Central memory CD8-positive, alpha-beta T cell (primary cell): ENCODE data around the gene DNAJC17.

Source experiments
- ATAC-seq: fragments of 150-1000 bp; cut with Tn5 transposase; replicated peaks from 2 replicates; pipeline ENCODE4 v1.10.0; 2022; ENCODE audit warnings: mild to moderate bottlenecking, moderate FRiP score, moderate number of reproducible peaks; ENCODE audit not compliant: poor library complexity, severe bottlenecking; ENCODE audit errors: extremely low read depth
- DNase-seq, 2 donors: peaks; one replicate each; pipeline ENCODE4 v3.0.0; 2021; ENCODE audit warnings: low spot score in 2 of 2
- H3K27ac Mint-ChIP-seq: one replicate; pipeline ENCODE4 v1.8.0; 2022; ENCODE audit warnings: low read depth, mild to moderate bottlenecking, moderate library complexity, mixed read lengths
- H3K27me3 Mint-ChIP-seq: one replicate; pipeline ENCODE4 v1.8.0; 2022; ENCODE audit warnings: mixed read lengths
- H3K36me3 Mint-ChIP-seq: one replicate; pipeline ENCODE4 v1.8.0; 2022; ENCODE audit warnings: mild to moderate bottlenecking, moderate library complexity, mixed read lengths; ENCODE audit not compliant: insufficient read depth
- H3K4me1 Mint-ChIP-seq: one replicate; pipeline ENCODE4 v1.8.0; 2022; ENCODE audit warnings: mixed read lengths
- H3K4me3 Mint-ChIP-seq: one replicate; pipeline ENCODE4 v1.8.0; 2022; ENCODE audit warnings: mild to moderate bottlenecking, moderate library complexity, mixed read lengths
- H3K9me3 Mint-ChIP-seq: one replicate; pipeline ENCODE4 v1.8.0; 2022; ENCODE audit warnings: mixed read lengths

Gene DNAJC17

DNA sequence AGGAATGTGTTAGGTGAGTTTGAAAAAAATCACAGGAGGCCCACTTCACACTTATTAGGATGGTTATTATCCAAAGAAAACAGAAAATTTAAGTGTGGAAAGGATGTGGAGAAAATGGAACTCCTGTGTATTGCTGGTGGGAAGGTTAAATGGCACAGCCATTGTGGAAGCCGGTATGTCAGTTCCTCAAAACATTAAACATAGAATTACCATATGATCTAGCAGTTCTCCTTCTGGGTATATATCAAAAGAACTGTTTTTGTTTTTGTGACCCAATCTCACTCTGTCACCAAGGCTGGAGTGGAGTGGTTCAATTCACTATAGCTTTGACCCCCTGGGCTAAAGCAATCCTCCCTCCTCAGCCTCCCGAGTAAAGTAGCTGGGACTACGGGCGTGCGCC lies 10.8 kb downstream of the DNAJC17 start:
- Mint-ChIP-seq H3K27me3 (no peaks in the 10 kb centered on the region), H3K36me3 (peaks cover 21% of the 10 kb centered on the region)
- no peak for ATAC-seq

GRCh38 chr15:40796041-40796440 lies 11.2 kb downstream of the DNAJC17 start:
- H3K9me3 Mint-ChIP-seq: no peaks in the 10 kb centered on the region
- ATAC-seq (no peak), DNase-seq (no peak)
- no peak overlapping the region for H3K4me3 Mint-ChIP-seq
- peaks cover 19% of the 10 kb centered on the region for H3K36me3 Mint-ChIP-seq
- peak overlapping the region; percentile 6 for H3K27ac Mint-ChIP-seq
- H3K27me3 Mint-ChIP-seq: no peaks in the 10 kb centered on the region
- H3K4me1 Mint-ChIP-seq: peaks cover 35% of the 10 kb centered on the region

More for the DNA sequence above, 10.8 kb downstream of the DNAJC17 start:
- Mint-ChIP-seq H3K27ac (peak overlapping the region; percentile 6), H3K9me3 (no peaks in the 10 kb centered on the region), H3K4me1 (peaks cover 38% of the 10 kb centered on the region), H3K4me3 (no peak overlapping the region)
- DNase-seq: no peak

GRCh38 chr15:40793216-40793989 lies 13.9 kb downstream of the DNAJC17 start:
- DNase-seq (no peak), ATAC-seq (no peak)
- Mint-ChIP-seq H3K36me3 (peaks cover 10% of the 10 kb centered on the region), H3K27ac (no peak overlapping the region), H3K27me3 (no peaks in the 10 kb centered on the region), H3K9me3 (no peaks in the 10 kb centered on the region), H3K4me3 (no peak overlapping the region), H3K4me1 (peaks cover 31% of the 10 kb centered on the region)

GRCh38 chr15:40792394-40792793 lies 14.9 kb downstream of the DNAJC17 start:
- peaks cover 8% of the 10 kb centered on the region for H3K36me3 Mint-ChIP-seq
- H3K4me1 Mint-ChIP-seq: peaks cover 31% of the 10 kb centered on the region
- no peak overlapping the region for H3K27ac Mint-ChIP-seq

GRCh38 chr15:40790718-40791117 lies 16.6 kb downstream of the DNAJC17 start:
- H3K4me1 Mint-ChIP-seq: peaks cover 32% of the 10 kb centered on the region
- no peak overlapping the region for H3K4me3 Mint-ChIP-seq
- H3K36me3 Mint-ChIP-seq: peaks cover 8% of the 10 kb centered on the region
- no peak for ATAC-seq
- H3K9me3 Mint-ChIP-seq: no peaks in the 10 kb centered on the region
- H3K27me3 Mint-ChIP-seq: no peaks in the 10 kb centered on the region
- DNase-seq: no peak
- H3K27ac Mint-ChIP-seq: no peak overlapping the region

More at GRCh38 chr15:40792394-40792793, 14.9 kb downstream of the DNAJC17 start:
- no peak for DNase-seq
- no peak for ATAC-seq
- no peaks in the 10 kb centered on the region for H3K27me3 Mint-ChIP-seq
- no peak overlapping the region for H3K4me3 Mint-ChIP-seq
- H3K9me3 Mint-ChIP-seq: no peaks in the 10 kb centered on the region

DNA sequence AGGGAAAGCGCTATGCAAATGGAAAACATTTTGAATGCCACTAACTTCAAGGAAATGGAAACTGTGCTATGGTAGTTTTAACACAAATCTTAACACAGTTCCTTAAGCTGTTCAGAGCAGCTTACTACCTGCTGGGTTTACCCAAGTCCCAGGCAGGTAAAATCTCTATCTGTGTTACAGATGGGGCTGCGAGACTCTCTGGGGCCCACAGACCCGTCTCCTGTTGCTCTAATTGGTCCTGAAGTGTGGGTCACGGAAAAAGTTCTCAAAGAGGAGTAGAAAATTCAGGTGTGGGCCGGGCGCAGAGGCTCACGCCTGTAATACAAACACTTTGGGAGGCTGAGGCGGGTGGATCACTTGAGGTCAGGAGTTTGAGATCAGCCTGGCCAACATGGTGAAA lies 17.3 kb downstream of the DNAJC17 start:
- H3K27ac Mint-ChIP-seq: no peak overlapping the region
- no peak overlapping the region for H3K4me3 Mint-ChIP-seq
- H3K36me3 Mint-ChIP-seq: peaks cover 8% of the 10 kb centered on the region
- ATAC-seq (no peak), DNase-seq (no peak)
- H3K4me1 Mint-ChIP-seq: peaks cover 32% of the 10 kb centered on the region
- no peaks in the 10 kb centered on the region for H3K9me3 Mint-ChIP-seq
- H3K27me3 Mint-ChIP-seq: no peaks in the 10 kb centered on the region

DNA sequence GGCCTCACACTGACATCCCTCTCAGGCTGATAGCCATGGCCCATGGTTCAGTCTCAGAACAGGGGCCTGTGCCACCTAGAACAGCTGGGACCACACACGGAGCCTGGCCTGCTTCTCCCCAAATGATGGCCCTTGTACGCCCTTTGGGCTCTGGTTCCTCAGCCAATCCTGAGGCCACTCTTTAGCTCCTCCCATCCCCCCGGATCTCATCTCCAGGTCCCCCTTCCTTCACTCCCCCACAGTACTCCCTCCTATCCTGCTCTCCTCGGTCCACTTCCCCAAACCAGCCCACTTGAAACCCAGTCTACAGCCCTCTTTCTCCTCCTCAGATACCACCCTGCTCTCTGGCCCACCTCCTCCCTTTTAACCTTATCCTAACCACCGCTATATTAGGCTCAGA lies 18.2 kb downstream of the DNAJC17 start:
- DNase-seq: no peak
- Mint-ChIP-seq H3K4me1 (peaks cover 32% of the 10 kb centered on the region), H3K4me3 (no peak overlapping the region), H3K9me3 (no peaks in the 10 kb centered on the region), H3K36me3 (peaks cover 8% of the 10 kb centered on the region), H3K27ac (peak overlapping the region; percentile 36), H3K27me3 (no peaks in the 10 kb centered on the region)
- ATAC-seq: no peak

DNA sequence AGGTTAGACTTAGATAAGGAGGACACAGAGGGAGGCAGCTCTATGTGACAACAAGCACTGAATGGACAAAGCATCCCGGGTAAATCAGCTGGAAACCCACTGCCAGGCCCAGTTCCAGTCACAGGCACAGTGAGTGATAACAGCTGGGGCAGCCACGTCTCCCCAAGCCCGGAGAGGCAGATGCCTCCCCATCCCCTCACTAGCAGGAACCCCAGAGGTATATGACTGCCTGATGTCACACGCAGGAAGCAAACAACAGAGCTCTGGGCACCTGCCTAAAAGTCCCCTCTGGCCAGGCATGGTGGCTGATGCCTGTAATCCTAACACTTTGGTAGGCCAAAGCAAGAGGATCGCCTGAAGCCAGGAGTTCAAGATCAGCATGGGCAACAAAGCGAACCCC lies 19.3 kb downstream of the DNAJC17 start:
- no peak for ATAC-seq
- Mint-ChIP-seq H3K9me3 (no peaks in the 10 kb centered on the region), H3K27me3 (no peaks in the 10 kb centered on the region), H3K4me1 (peaks cover 23% of the 10 kb centered on the region), H3K4me3 (no peak overlapping the region), H3K36me3 (peaks cover 10% of the 10 kb centered on the region), H3K27ac (no peak overlapping the region)
- DNase-seq: no peak

GRCh38 chr15:40787344-40787841 lies 19.9 kb downstream of the DNAJC17 start:
- Mint-ChIP-seq H3K27ac (no peak overlapping the region), H3K4me1 (peaks cover 25% of the 10 kb centered on the region), H3K9me3 (no peaks in the 10 kb centered on the region), H3K4me3 (no peak overlapping the region), H3K27me3 (no peaks in the 10 kb centered on the region), H3K36me3 (peaks cover 8% of the 10 kb centered on the region)
- ATAC-seq (peak; percentile 85), DNase-seq (peak in 1 of 2 donors; percentile 32)

DNA sequence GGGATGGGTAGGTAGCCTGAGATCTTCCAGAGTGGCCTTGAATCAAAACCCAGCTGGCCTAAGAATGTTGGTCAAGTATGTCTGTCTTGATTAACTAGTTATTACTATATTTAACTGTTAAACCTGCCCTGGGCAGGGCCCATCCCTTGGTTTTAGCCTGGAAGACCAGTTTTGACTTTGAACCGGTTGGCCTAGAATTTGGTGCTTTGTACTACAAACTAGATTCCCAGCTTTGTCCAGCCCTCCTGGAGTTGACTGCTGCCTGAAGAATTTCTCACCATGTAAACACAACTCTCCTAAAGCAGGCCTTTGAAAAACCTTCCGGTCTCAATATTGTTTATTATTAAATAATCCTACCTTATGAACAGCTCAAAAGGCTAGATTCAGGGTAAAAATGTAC lies 21.5 kb downstream of the DNAJC17 start:
- no peak for DNase-seq
- Mint-ChIP-seq H3K9me3 (no peaks in the 10 kb centered on the region), H3K36me3 (peaks cover 6% of the 10 kb centered on the region)

DNA sequence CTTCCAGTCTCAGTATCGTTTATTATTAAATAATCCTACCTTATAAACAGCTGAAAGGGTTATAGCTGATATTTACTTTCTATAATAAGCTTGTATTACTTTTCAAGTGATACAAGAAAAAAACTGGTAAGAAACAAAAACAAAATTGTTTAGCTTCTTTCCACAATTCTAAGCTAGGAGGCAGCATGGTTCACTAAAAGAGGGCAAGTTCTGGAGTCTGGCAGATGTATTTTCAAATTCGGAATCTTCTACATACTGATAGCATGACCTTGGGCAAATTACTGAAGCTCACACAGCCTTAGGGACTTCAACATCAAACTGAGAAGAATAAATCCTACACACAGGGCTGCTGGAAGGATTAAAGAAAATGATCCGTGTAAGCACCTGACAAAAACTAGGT lies 22.1 kb downstream of the DNAJC17 start:
- Mint-ChIP-seq H3K36me3 (peaks cover 4% of the 10 kb centered on the region), H3K9me3 (no peaks in the 10 kb centered on the region), H3K27ac (no peak overlapping the region), H3K4me1 (peaks cover 27% of the 10 kb centered on the region), H3K27me3 (no peaks in the 10 kb centered on the region), H3K4me3 (no peak overlapping the region)
- no peak for DNase-seq
- ATAC-seq: no peak

More for the DNA sequence above, 21.5 kb downstream of the DNAJC17 start:
- H3K4me3 Mint-ChIP-seq: no peak overlapping the region
- ATAC-seq: no peak
- no peak overlapping the region for H3K27ac Mint-ChIP-seq
- peaks cover 27% of the 10 kb centered on the region for H3K4me1 Mint-ChIP-seq
- H3K27me3 Mint-ChIP-seq: no peaks in the 10 kb centered on the region

DNA sequence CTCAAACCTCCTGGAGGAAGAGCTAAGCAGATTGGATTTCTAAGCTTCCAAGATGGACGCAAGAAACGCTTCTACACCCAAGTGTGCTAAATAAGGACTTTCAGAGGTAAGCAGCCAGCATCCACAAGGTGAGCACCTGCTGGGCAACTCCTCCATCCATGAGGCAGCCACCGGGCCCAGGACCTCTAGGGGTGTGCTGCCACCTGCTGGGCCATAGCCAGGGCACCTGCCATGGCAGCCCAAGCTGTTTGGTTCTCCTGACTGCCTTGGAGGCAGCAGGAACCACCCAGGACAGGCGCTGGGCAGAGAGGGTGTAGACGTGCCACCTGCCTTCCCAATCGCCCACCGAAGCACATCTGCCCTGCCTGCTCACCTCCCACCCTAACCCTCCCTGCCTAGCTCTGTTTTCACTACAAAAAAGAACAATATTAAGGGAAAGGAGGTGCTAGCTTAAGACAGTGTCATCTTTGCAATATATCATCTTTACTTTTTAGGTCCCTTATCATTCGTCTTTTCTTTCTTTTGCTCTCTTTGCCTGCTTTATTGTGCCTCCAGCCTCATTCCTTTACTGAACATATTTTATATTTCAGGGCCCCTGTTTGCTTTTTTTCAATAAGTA lies 24.6 kb downstream of the DNAJC17 start:
- peak overlapping the region; percentile 65 for H3K27ac Mint-ChIP-seq

More for the DNA sequence above, 24.6 kb downstream of the DNAJC17 start:
- no peaks in the 10 kb centered on the region for H3K27me3 Mint-ChIP-seq
- ATAC-seq (peak; percentile 77), DNase-seq (peak; percentile 67 to 68)
- H3K9me3 Mint-ChIP-seq: no peaks in the 10 kb centered on the region
- H3K36me3 Mint-ChIP-seq: peaks cover 9% of the 10 kb centered on the region
- H3K4me1 Mint-ChIP-seq: peaks cover 21% of the 10 kb centered on the region
- no peak overlapping the region for H3K4me3 Mint-ChIP-seq
